SK-N-SH treated with all-trans-retinoic acid at 6 μM for 48 hours (cell line): ENCODE results near the gene FBXO7.
"Not testable (repeated sequence)": the region's sequence is repeated elsewhere in the genome, so short reads cannot be mapped to it uniquely, and the experiment has no call there.

Experiments
- ATAC-seq: fragments of 200-7000 bp; cut with Tn5 transposase; 3 replicates; pipeline ENCODE4 v1.9.1; 2020; ENCODE audit warnings: mild to moderate bottlenecking, moderate library complexity
- ARNTL ChIP-seq: fragments of 450-650 bp; formaldehyde crosslinking; IDR thresholded peaks from 2 replicates; pipeline ENCODE4 v1.5.0; 2020; ENCODE audit warnings: low read depth, mild to moderate bottlenecking, moderate library complexity, borderline replicate concordance
- BACH2 ChIP-seq: fragments of 250-450 bp; sonication (Bioruptor Pico); IDR thresholded peaks from 2 replicates; pipeline ENCODE4 v1.9.0; 2021; ENCODE audit warnings: mild to moderate bottlenecking, borderline replicate concordance
- CREB5 ChIP-seq: fragments of 250-450 bp; sonication (Bioruptor Pico); IDR thresholded peaks from 2 replicates; pipeline ENCODE4 v1.5.1; 2020; ENCODE audit warnings: low read depth, mild to moderate bottlenecking, moderate library complexity
- CSRNP3 ChIP-seq: fragments of 250-450 bp; sonication (Bioruptor Pico); IDR thresholded peaks from 2 replicates; pipeline ENCODE4 v1.5.1; 2021; ENCODE audit warnings: mild to moderate bottlenecking, moderate library complexity
- ESRRG ChIP-seq: fragments of 250-450 bp; sonication (Bioruptor Pico); IDR thresholded peaks from 2 replicates; pipeline ENCODE4 v1.6.1; 2021; ENCODE audit warnings: mild to moderate bottlenecking
- GLIS3 ChIP-seq: fragments of 250-450 bp; sonication (Bioruptor Pico); IDR thresholded peaks from 2 replicates; pipeline ENCODE4 v1.5.0; 2020; ENCODE audit warnings: mild to moderate bottlenecking, moderate library complexity
- ISL1 ChIP-seq: fragments of 250-450 bp; sonication (Bioruptor Pico); IDR thresholded peaks from 2 replicates; pipeline ENCODE4 v2.1.2; 2022; ENCODE audit warnings: mild to moderate bottlenecking, moderate library complexity
- POU6F1 ChIP-seq: fragments of 250-450 bp; sonication (Bioruptor Pico); IDR thresholded peaks from 2 replicates; pipeline ENCODE4 v1.8.0; 2021; ENCODE audit warnings: low read depth, mild to moderate bottlenecking, moderate library complexity, borderline replicate concordance
- RARB ChIP-seq: fragments of 250-450 bp; sonication (Bioruptor Pico); IDR thresholded peaks from 2 replicates; pipeline ENCODE4 v1.8.0; 2021; ENCODE audit warnings: mild to moderate bottlenecking, moderate library complexity
- SNAI2 ChIP-seq: fragments of 250-450 bp; sonication (Bioruptor Pico); IDR thresholded peaks from 2 replicates; pipeline ENCODE4 v1.5.0; 2020; ENCODE audit warnings: mild to moderate bottlenecking, moderate library complexity
- TCF4 ChIP-seq: fragments of 250-450 bp; sonication (Bioruptor Pico); IDR thresholded peaks from 2 replicates; pipeline ENCODE4 v1.8.0; 2021; ENCODE audit warnings: mild to moderate bottlenecking, moderate library complexity, borderline replicate concordance
- TSHZ2 ChIP-seq: fragments of 250-450 bp; sonication (Bioruptor Pico); IDR thresholded peaks from 2 replicates; pipeline ENCODE4 v1.5.0; 2020; ENCODE audit warnings: mild to moderate bottlenecking, moderate library complexity
- ZC3H10 ChIP-seq: fragments of 250-450 bp; sonication (Bioruptor Pico); IDR thresholded peaks from 2 replicates; pipeline ENCODE4 v1.5.1; 2021; ENCODE audit warnings: mild to moderate bottlenecking, moderate library complexity
- ZFP3 ChIP-seq: fragments of 250-450 bp; sonication (Bioruptor Pico); IDR thresholded peaks from 2 replicates; pipeline ENCODE4 v1.5.0; 2020; ENCODE audit warnings: mild to moderate bottlenecking, moderate library complexity
- ZFP30 ChIP-seq: fragments of 450-650 bp; formaldehyde crosslinking; IDR thresholded peaks from 2 replicates; pipeline ENCODE4 v1.5.0; 2022; ENCODE audit warnings: mild to moderate bottlenecking, moderate library complexity
- ZNF565 ChIP-seq: fragments of 450-650 bp; formaldehyde crosslinking; conservative IDR thresholded peaks from 2 replicates; pipeline ENCODE4 v1.5.0; 2020; ENCODE audit warnings: low read depth, mild to moderate bottlenecking, moderate library complexity

FBXO7 gene

GRCh38 chr22:32476281-32477195 is 1.9 kb downstream of the FBXO7 start:
- no peak for ATAC-seq
- TF ChIP-seq TCF4 (no peak), ZFP3 (CRISPR knock-in tag) (no peak)

- no peak for ATAC-seq
- TF ChIP-seq POU6F1 (CRISPR knock-in tag) (no peak), RARB (CRISPR knock-in tag) (no peak), CSRNP3 (no peak), ISL1 (CRISPR knock-in tag) (no peak), ZFP30 (CRISPR knock-in tag) (no peak), ARNTL (CRISPR knock-in tag) (no peak), TSHZ2 (CRISPR knock-in tag) (no peak), BACH2 (CRISPR knock-in tag) (no peak)
Observed at GRCh38 chr22:32477596-32477995, 3.0 kb downstream of the FBXO7 start.

GRCh38 chr22:32478552-32478951 is 3.9 kb downstream of the FBXO7 start:
- ATAC-seq: not testable (repeated sequence)

GRCh38 chr22:32478994-32479393 is 4.4 kb downstream of the FBXO7 start:
- TF ChIP-seq ESRRG (CRISPR knock-in tag): no peak
- no peak for ATAC-seq

GRCh38 chr22:32480238-32480637 is 5.6 kb downstream of the FBXO7 start:
- no peak for TF ChIP-seq SNAI2 (CRISPR knock-in tag)
- no peak for TF ChIP-seq ZFP30 (CRISPR knock-in tag)
- TF ChIP-seq ZNF565 (CRISPR knock-in tag): no peak
- TF ChIP-seq ZC3H10 (CRISPR knock-in tag): no peak
- no peak for TF ChIP-seq TCF4
- TF ChIP-seq GLIS3 (CRISPR knock-in tag): no peak
- TF ChIP-seq, all 23 proteins: peak for 0
- ATAC-seq: no peak

GRCh38 chr22:32482708-32483107 is 8.1 kb downstream of the FBXO7 start:
- no peak; the same call in 2 of the 3 replicates for ATAC-seq

More at GRCh38 chr22:32482708-32483107, 8.1 kb downstream of the FBXO7 start:
- no peak for TF ChIP-seq CREB5
